ENCODE results near the gene FAM114A1.
"Not testable (repeated sequence)": the region's sequence is repeated elsewhere in the genome, so short reads cannot be mapped to it uniquely, and the experiment has no call there.

Gene FAM114A1

DNA sequence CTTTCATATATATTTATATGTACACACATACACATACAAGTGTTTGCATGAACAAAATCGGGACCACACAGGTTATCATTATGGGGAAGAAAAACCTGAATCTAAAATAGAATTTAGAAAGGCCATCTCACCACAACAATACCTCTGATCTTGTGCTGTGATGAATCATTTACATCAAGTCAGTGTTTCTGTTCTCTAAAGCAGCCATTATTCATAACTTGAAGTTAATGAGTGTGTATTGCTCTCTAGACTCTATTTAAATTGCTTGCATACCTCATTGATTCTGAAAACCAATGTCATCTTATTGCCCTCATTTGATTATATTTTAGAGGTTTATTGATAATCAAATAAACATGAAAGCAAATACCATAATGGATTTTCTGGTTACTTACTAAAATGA is 71.6 kb downstream of the FAM114A1 start:
- Histone ChIP-seq H3K36me3 (ENCODE audit: control insufficient read depth in 2 of 2, insufficient read depth in 1 of 2, low read length in 2 of 2) (peaks cover 0 to 50% of the 10 kb centered on the region in 2 experiments; a peak in 1 of 3 replicates), H3K9me3 (ENCODE audit: control insufficient read depth, insufficient read depth, low read depth, low read length) (no peaks in the 10 kb centered on the region), H3K4me3 (ENCODE audit: low read depth, low read length) (no peak overlapping the region), H3K27ac (ENCODE audit: extremely low read depth, low read depth, low read length) (no peak overlapping the region), H3K4me1 (ENCODE audit: control insufficient read depth, insufficient read depth, low read length) (no peaks in the 10 kb centered on the region)
- ChIA-PET CTCF (no interaction called here), POLR2A (no interaction called here)
- no peak for TF ChIP-seq ZNF585B (tag by site-specific recombination; IDR thresholded peaks at IDR 0.05)
- no peak for TF ChIP-seq ZNF280D (tag by site-specific recombination; IDR thresholded peaks at IDR 0.05)

- TF ChIP-seq ZNF571 (tag by site-specific recombination; IDR thresholded peaks at IDR 0.05), result no peak
- TF ChIP-seq ZNF677 (tag by site-specific recombination; IDR thresholded peaks at IDR 0.05), result no peak
- no peak for TF ChIP-seq KLF16 (tag by site-specific recombination; IDR thresholded peaks at IDR 0.05)
- no peak for TF ChIP-seq ZNF221 (tag by site-specific recombination; IDR thresholded peaks at IDR 0.05; ENCODE audit: borderline replicate concordance)
- no peak for TF ChIP-seq ZNF133 (tag by site-specific recombination; IDR thresholded peaks at IDR 0.05)
- no peak for TF ChIP-seq SETDB1 (IDR thresholded peaks at IDR 0.05; ENCODE audit: insufficient read length, low read length)
- no peak for TF ChIP-seq SCRT2 (tag by site-specific recombination; IDR thresholded peaks at IDR 0.05)
- TF ChIP-seq ZSCAN16 (tag by site-specific recombination; IDR thresholded peaks at IDR 0.05), result no peak
- TF ChIP-seq ZNF768 (tag by site-specific recombination; IDR thresholded peaks at IDR 0.05), result no peak
- no peak for TF ChIP-seq ZNF521 (tag by site-specific recombination; IDR thresholded peaks at IDR 0.05)
- no peak for TF ChIP-seq KLF8 (tag by site-specific recombination; IDR thresholded peaks at IDR 0.05)
- no peak for TF ChIP-seq OSR2 (tag by site-specific recombination; IDR thresholded peaks at IDR 0.05)
- TF ChIP-seq ZNF529 (tag by site-specific recombination; IDR thresholded peaks at IDR 0.05; ENCODE audit: insufficient replicate concordance), result no peak
- TF ChIP-seq ZBTB44 (tag by site-specific recombination; IDR thresholded peaks at IDR 0.05), result no peak
- no peak for TF ChIP-seq ZNF19 (tag by site-specific recombination; IDR thresholded peaks at IDR 0.05; ENCODE audit: low read depth)
- Histone ChIP-seq H3K9me3 (ENCODE audit: control insufficient read depth, insufficient read depth, low read depth, low read length) (no peaks in the 10 kb centered on the region), H3K27ac (ENCODE audit: extremely low read depth, low read depth, low read length) (no peak overlapping the region), H3K4me1 (ENCODE audit: control insufficient read depth, insufficient read depth, low read length) (no peaks in the 10 kb centered on the region), H3K36me3 (ENCODE audit: control insufficient read depth in 2 of 2, insufficient read depth in 1 of 2, low read length in 2 of 2) (peaks cover 0 to 46% of the 10 kb centered on the region in 2 experiments; a peak in 1 of 3 replicates), H3K4me3 (ENCODE audit: low read depth, low read length) (no peak overlapping the region)
- ChIA-PET POLR2A (no interaction called here), CTCF (interaction anchor here (0.7 kb wide), 1 partner anchor 103 kb away, joined by 3 read pairs; no protein-coding TSS in a partner anchor)
Observed at GRCh38 chr4:38940476-38940875, 72.9 kb downstream of the FAM114A1 start.

DNA sequence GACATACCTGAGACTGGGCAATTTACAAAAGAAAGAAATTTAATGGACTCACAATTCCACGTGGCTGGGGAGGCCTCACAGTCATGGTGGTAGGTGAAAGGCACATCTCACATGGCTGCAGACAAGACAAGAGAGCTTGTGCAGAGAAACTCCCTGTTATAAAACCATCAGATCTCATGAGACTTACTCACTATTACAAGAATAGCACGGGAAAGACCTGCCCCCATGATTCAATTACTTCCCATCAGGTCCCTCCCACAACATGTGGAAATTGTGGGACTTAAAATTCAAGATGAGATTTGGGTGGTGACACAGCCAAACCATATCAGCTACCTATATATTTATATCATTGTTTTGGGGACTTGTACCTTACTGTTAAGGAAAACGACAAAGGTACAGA is 74.3 kb downstream of the FAM114A1 start:
- H3K27ac ChIP-seq (ENCODE audit: extremely low read depth, low read depth, low read length); H3K9me3 ChIP-seq (ENCODE audit: control insufficient read depth, insufficient read depth, low read depth, low read length); H3K4me3 ChIP-seq (ENCODE audit: low read depth, low read length); CTCF ChIA-PET; H3K4me1 ChIP-seq (ENCODE audit: control insufficient read depth, insufficient read depth, low read length): not testable (repeated sequence)
- peaks cover 0 to 42% of the 10 kb centered on the region in 2 experiments; a peak in 1 of 3 replicates for H3K36me3 ChIP-seq (ENCODE audit: control insufficient read depth in 2 of 2, insufficient read depth in 1 of 2, low read length in 2 of 2)
- POLR2A ChIA-PET, result interaction anchor here (0.5 kb wide), 1 partner anchor 413 kb away, joined by 7 read pairs; no protein-coding TSS in a partner anchor

Measured in HEK293 (cell line).